ES-I3 (cell line): ENCODE data around the gene UBE2U.
"Not testable (repeated sequence)": the region's sequence is repeated elsewhere in the genome, so short reads cannot be mapped to it uniquely, and the experiment has no call there.

Source experiments
- H3K36me3 ChIP-seq: 2 replicates; pipeline ENCODE4 v1.6.1; 2013; ENCODE audit warnings: mild to moderate bottlenecking, low read length, control low read depth, moderate library complexity; ENCODE audit not compliant: insufficient read depth
- H3K4me1 ChIP-seq: 2 replicates; pipeline ENCODE4 v1.6.1; 2013; ENCODE audit warnings: mild to moderate bottlenecking, control low read depth, low read length; ENCODE audit not compliant: insufficient read depth
- H3K9ac ChIP-seq: 2 replicates; pipeline ENCODE4 v1.6.1; 2013; ENCODE audit warnings: low read depth, mild to moderate bottlenecking, low read length, moderate library complexity
- H3K9me3 ChIP-seq: 2 replicates; pipeline ENCODE4 v1.6.1; 2013; ENCODE audit warnings: mild to moderate bottlenecking, low read length, moderate library complexity; ENCODE audit not compliant: control insufficient read depth, insufficient read depth

The UBE2U gene

DNA sequence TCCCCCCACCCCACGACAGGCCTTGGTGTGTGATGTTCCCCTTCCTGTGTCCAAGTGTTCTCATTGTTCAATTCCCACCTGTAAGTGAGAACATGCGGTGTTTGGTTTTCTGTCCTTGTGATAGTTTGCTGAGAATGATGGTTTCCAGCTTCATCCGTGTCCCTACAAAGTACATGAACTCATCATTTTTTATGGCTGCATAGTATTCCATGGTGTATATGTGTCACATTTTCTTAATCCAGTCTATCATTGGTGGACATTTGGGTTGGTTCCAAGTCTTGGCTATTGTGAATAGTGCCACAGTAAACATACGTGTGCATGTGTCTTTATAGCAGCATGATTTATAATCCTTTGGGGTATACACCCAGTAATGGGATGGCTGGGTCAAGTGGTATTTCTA, 36.1 kb downstream of the UBE2U start:
- H3K36me3 ChIP-seq, H3K9me3 ChIP-seq, H3K9ac ChIP-seq: not testable (repeated sequence)
- peaks cover 22% of the 10 kb centered on the region for H3K4me1 ChIP-seq

DNA sequence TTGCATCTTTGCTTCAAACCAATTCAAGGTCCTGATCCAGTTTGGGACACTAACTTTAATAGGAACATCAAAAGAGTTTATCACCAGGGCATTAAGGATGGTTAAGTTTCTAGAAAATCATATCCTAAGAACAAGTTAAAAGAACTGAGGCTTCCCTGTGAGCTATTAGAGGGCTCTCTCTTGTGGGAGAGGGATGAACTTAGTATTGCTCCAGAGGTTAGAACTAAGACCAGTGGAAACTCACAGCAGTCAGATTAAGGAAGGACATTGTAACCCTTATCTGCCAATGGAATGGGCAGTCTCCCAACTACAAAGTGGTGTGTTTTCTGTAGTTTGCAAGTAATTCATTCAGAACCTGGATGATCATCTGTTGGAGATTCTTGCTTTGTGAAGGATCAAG, 36.8 kb downstream of the UBE2U start:
- Histone ChIP-seq H3K36me3 (no peaks in the 10 kb centered on the region), H3K9ac (no peak overlapping the region), H3K9me3 (no peaks in the 10 kb centered on the region), H3K4me1 (peaks cover 27% of the 10 kb centered on the region)

DNA sequence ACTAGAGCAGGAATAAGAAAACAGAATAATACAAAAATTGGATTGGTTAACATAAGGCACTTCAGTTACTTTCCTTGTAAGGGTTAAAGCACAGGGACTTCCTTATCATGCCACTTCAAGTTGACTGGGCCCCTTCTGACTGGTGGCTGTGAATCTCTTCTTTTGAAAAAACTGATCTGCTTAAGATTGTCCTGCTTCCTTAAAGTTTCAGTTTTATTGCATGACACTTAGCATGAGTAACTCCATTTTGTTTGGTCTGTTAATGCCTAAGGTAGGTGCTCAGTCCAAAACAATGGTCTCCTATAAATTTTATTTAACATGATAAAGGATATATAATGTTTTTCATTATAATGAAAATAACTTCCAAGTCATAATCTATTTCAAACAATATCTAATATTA, 37.6 kb downstream of the UBE2U start:
- no peaks in the 10 kb centered on the region for H3K36me3 ChIP-seq
- no peaks in the 10 kb centered on the region for H3K9me3 ChIP-seq
- peaks cover 35% of the 10 kb centered on the region for H3K4me1 ChIP-seq
- H3K9ac ChIP-seq: no peak overlapping the region

DNA sequence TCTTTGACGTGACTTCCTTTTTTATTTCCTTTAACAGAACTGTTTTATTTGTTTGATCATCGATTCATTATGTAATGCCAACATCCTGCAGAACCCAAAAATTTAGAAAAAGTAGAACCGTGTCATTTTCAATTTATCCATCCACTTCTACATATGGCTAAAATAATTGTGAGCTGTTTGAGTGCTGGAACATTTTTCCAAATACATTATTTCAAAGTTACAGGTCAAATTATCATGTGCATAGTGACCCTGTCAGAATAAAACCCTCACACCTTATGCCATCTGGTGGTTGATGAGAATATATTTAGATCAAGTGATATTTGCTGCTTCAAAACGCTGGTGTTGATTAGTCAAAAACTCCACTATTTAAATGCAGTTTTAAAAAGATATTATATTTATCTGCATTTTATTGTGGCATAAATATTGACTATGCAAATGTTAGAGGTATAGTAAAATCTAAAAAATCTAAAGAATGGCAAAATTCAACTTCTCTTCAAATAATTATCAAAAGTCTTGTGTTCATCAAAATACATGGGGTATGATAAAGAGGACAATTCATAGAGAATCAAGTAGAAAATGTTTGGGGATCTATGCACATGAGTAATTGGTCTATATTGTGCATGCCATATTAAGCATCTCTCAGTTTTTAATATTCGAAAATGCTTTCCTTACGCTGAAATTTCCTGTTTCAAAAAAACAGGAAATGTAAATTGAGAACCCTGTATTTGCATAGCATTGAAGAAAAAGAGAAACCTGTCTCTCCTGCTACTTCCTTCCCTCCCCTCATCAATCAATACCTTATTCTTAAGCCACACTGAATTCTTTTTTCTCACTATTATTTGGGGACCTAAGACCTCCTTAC, 39.7 kb downstream of the UBE2U start:
- Histone ChIP-seq H3K4me1 (peaks cover 31% of the 10 kb centered on the region), H3K9me3 (no peaks in the 10 kb centered on the region), H3K9ac (no peak overlapping the region), H3K36me3 (no peaks in the 10 kb centered on the region)

DNA sequence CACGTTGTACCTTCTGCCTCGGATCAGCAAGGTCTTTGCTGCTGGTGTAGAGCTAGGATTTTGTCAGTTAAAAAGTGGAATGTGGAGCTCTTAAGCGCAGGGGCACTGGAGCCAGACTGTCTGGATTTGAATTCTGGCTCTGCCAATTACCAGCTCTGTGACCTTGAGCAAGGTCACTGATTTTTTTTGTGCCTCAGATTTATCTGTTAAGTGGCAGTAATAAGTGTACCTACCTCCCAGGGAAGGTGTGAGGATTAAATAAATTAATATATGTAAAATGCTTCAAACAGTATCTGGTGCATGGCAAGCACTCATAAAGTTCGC, 40.3 kb downstream of the UBE2U start:
- no peak overlapping the region for H3K9ac ChIP-seq
- no peaks in the 10 kb centered on the region for H3K36me3 ChIP-seq
- H3K4me1 ChIP-seq: peaks cover 31% of the 10 kb centered on the region
- H3K9me3 ChIP-seq: no peaks in the 10 kb centered on the region

DNA sequence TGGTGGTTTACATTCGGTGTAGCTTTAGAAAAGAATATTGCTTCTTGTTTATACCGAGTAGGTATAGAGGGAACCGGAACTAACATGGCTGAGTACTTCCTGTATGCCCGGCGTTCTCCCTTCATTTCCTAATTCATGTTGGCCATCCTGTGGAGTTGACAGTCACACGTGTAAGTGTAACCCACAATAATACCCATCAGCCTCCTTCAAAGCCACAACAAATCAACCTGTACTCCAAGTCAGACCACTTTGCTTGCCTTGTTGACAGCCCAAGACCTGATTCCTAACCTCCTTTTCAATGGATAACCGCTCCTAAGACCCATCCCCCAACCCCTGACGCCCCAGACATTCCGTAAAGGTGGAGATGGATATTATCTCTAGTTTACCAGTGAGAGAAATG, 42.1 kb downstream of the UBE2U start:
- Histone ChIP-seq H3K9me3 (no peaks in the 10 kb centered on the region), H3K4me1 (peaks cover 31% of the 10 kb centered on the region), H3K9ac (peak overlapping the region; percentile 38), H3K36me3 (no peaks in the 10 kb centered on the region)

DNA sequence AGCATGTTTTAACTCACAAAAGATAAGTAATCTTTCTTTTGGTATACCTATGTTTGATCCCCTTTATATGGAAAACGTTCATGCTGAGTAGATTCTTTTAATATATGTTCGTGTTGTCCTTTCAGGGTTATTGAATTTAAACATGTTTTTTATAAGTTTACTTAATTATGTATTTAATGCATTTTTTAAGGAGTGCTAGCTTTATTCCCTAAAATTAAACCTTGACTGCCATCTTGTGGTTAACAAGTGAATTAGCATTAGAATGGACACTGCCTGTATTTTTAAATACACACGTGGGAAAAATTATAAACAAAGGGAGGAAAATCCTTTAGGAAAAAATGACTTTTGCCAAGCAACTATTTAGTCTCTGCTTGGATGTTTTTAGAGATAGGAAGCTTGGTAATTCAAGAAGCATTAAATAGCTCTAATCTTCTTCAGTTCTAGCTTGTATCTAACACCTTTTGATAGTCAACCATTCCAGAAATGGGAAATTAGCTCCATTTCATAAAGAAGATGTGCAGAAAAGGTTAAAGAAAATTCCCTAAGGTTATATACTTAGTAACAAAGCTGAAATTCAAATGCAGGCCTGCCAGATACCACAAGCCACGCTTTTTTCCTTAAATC, 43.0 kb downstream of the UBE2U start:
- peaks cover 31% of the 10 kb centered on the region for H3K4me1 ChIP-seq
- no peaks in the 10 kb centered on the region for H3K9me3 ChIP-seq
- H3K9ac ChIP-seq: no peak overlapping the region
- no peaks in the 10 kb centered on the region for H3K36me3 ChIP-seq

DNA sequence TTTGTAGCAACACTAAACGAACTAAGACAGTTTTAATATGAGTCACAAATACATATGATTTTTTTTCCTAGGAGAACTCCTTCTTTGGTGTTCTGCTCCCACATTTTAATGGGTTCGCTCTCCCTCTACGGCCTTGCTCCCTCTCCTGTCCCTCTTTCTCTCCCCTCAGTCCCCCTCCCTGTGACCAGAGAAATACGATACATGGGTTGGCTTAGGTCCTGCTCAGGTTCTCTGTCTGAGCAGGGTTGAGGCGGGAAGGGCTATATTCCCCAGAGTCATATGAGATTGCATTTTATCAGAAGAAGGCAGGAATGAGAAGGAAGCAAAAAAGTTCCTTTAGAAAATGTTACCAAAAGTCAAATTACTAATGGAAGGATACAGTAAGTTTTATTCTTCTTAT, 44.6 kb downstream of the UBE2U start:
- Histone ChIP-seq H3K36me3 (no peaks in the 10 kb centered on the region), H3K9ac (no peak overlapping the region), H3K9me3 (no peaks in the 10 kb centered on the region), H3K4me1 (peaks cover 31% of the 10 kb centered on the region)

DNA sequence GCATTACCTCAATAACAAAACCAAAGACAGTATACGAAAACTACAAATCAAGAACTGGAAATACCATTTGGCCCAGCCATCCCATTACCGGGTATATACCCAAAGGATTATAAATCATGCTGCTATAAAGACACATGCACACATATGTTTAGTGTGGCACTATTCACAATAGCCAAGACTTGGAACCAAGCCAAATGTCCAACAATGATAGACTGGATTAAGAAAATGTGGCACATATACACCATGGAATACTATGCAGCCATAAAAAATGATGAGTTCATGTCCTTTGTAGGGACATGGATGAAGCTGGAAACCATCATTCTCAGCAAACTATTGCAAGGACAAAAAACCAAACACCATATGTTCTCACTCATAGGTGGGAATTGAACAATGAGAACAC, 47.0 kb downstream of the UBE2U start:
- H3K4me1 ChIP-seq: peaks cover 10% of the 10 kb centered on the region; the same call in 1 of the 2 replicates
- not testable (repeated sequence) for H3K36me3 ChIP-seq, H3K9me3 ChIP-seq, H3K9ac ChIP-seq

DNA sequence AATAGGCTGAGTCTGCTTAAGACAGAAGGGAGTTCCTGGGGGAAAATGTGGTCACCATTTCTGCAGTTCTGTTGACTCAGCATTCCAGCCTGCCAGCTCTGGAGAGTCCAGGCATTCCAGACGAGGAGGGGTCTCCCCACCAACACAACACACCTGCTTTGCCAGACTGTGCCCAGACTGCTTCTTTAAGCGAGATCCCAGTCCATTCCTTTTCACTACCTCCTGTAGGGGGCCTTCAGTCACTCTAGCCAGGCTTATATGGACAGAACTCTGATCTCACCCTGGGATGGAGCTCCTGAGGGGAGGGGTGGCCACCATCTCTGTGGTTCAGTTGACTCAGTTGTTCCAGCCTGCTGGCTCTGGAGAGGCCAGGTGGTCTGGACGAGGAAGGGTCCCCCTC, 48.5 kb downstream of the UBE2U start:
- H3K9me3 ChIP-seq: no peaks in the 10 kb centered on the region
- no peaks in the 10 kb centered on the region for H3K36me3 ChIP-seq
- no peak overlapping the region for H3K9ac ChIP-seq
- peaks cover 3% of the 10 kb centered on the region; the same call in 1 of the 2 replicates for H3K4me1 ChIP-seq

DNA sequence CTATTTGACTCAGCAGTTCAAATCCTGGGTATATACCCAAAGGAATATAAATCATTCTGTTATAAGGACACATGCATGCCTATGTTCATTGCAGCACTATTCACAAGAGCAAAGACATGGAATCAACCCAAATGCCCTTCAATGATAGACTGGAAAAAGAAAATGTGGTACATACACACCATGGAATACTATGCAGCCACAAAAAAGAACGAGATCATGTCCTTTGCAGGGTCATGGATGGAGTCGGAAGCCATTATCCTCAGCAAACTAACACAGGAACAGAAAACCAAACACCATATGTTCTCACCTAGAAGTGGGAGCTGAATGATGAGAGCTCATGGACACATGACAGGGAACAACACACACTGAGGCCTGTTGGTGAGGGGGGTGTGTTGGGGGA, 53.8 kb downstream of the UBE2U start:
- H3K9ac ChIP-seq, H3K9me3 ChIP-seq, H3K36me3 ChIP-seq, H3K4me1 ChIP-seq: not testable (repeated sequence)

DNA sequence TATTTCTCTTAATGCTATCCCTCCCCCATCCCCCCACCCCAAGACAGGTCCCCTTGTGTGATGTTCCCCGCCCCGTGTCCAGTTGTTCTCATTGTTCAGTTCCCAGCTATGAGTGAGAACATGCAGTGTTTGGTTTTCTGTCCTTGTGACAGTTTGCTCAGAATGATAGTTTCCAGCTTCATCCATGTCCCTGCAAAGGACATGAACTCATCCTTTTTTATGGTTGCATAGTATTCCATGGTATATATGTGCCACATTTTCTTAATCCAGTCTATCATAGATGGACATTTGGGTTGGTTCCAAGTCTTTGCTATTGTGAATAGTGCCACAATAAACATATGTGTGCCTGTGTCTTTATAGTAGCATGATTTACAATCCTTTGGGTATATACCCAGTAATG, 55.0 kb downstream of the UBE2U start:
- H3K9ac ChIP-seq, H3K4me1 ChIP-seq, H3K36me3 ChIP-seq, H3K9me3 ChIP-seq: not testable (repeated sequence)

DNA sequence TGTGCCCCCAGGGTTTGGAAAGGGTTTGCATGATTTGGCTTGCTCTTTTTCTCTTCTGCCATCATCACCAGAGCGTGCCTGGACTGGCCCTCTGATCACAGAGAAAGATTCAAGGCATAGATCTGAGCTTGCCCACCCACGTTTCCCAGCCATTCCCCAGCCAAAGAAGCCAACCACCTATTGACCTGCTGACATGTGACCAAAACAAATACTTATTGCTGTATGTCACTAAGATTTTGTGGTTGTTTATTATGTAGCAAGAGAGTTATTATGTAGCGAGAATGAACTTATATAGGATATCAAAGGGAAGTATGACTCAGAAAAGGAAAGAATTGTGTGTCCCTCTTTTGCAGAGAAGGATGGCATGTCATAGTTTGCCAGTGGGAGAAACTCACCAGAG, 59.9 kb downstream of the UBE2U start:
- Histone ChIP-seq H3K36me3 (no peaks in the 10 kb centered on the region), H3K9ac (no peak overlapping the region), H3K4me1 (no peaks in the 10 kb centered on the region), H3K9me3 (no peaks in the 10 kb centered on the region)

DNA sequence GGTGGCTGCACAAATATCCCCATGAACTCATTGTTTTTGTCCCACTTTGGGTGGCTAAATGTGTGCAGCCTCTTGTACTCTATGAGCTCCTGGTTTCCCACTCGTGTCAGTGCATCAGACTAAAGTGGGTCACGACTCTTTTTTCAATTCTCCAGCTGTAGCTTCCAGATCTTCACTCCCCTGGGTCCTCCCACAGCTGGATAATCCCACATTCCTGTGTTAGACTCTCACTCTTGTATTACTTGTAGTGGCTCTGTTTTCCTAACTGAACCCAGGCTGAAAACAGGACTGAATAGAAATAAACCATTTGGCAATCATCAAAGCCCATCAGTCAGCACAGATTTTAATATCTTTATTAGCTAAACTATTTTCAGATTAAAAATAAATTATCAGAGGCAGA, 60.4 kb downstream of the UBE2U start:
- Histone ChIP-seq H3K4me1 (no peaks in the 10 kb centered on the region), H3K9me3 (no peaks in the 10 kb centered on the region), H3K9ac (no peak overlapping the region), H3K36me3 (no peaks in the 10 kb centered on the region)

DNA sequence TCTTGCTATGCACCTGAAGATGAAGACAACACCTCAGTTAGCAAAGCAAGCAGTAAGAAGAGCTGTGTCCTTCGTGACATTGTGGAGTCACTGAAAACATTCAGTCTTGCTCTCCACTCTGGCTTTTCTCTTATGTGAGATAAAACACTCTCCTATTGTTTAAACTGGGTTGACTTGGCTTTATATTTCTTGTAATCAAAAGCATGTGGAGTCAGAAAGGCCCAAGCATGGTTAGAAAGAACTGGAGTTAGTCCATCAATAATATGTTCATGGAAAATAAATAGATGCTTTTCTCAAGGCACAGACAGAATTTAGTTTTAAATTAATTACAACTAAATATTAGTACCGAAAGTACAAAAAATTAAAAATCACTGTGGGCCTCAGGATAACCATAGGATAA, 61.7 kb downstream of the UBE2U start:
- Histone ChIP-seq H3K9ac (no peak overlapping the region), H3K36me3 (no peaks in the 10 kb centered on the region), H3K9me3 (no peaks in the 10 kb centered on the region), H3K4me1 (peaks cover 3% of the 10 kb centered on the region; the same call in 1 of the 2 replicates)
